SK-N-SH (cell line): ENCODE data around the gene CYB561D2. TPM values are rescaled to one million over a fixed set of nuclear protein-coding genes. Genes with fewer than 3 reads are reported as not detected.
A peak's percentile ranks its signal among the peaks of the same experiment; 100 is the strongest.

ENCODE experiments used
- CTCF ChIA-PET: fragments of 300-600, 350-600 bp; formaldehyde crosslinking; extraction: SDS; loops from one replicate; lab custom pipeline; 2021; lab: Yijun Ruan, JAX
- POLR2A ChIA-PET: fragments of 350-600 bp; sonication (Branson Sonifier 250); formaldehyde crosslinking; extraction: SDS; loops from one replicate; lab custom pipeline; 2020; ENCODE audit warnings: antibody characterized with exemption, inconsistent platforms; lab: Yijun Ruan, JAX
- DNase-seq: peaks from one replicate; pipeline ENCODE4 v3.0.0; 2012
- H2AFZ ChIP-seq: fragments of 200-600 bp; sonication (generic); 2 replicates; pipeline ENCODE4 v1.8.1; 2016; ENCODE audit warnings: antibody characterized with exemption, mild to moderate bottlenecking, low read depth
- H3F3A ChIP-seq: fragments of 200-600 bp; sonication (generic); replicated peaks from 2 replicates; pipeline ENCODE3; 2016; ENCODE audit warnings: antibody characterized with exemption, mild to moderate bottlenecking; ENCODE audit not compliant: insufficient read depth
- H3K27ac ChIP-seq, 2 experiments: fragments of 200-500 bp in 1 of 2; fragments of 200-600 bp in 1 of 2; sonication (Bioruptor generic) in 1 of 2; sonication (generic), shearing (Covaris generic) in 1 of 2; 2 replicates each; pipeline versions ENCODE4 v1.5.1 to v1.6.1; 2014 to 2016; ENCODE audit warnings: low read depth in 2 of 2, inconsistent platforms in 1 of 2, low read length in 1 of 2, mild to moderate bottlenecking in 1 of 2, mixed read lengths in 1 of 2
- H3K27me3 ChIP-seq: fragments of 200-600 bp; sonication (generic), shearing (Covaris generic); 2 replicates; pipeline ENCODE4 v1.6.1; 2016; ENCODE audit warnings: mixed run types; ENCODE audit not compliant: insufficient read depth
- H3K36me3 ChIP-seq, 2 experiments: fragments of 200-500 bp in 1 of 2; fragments of 200-600 bp in 1 of 2; sonication (Bioruptor generic) in 1 of 2; sonication (generic) in 1 of 2; replicated peaks in 1 of 2; 2 replicates each; pipeline versions ENCODE3 to v1.5.1; 2014 to 2016; ENCODE audit warnings: low read length in 1 of 2, mild to moderate bottlenecking in 1 of 2; ENCODE audit not compliant: insufficient read depth in 2 of 2, control insufficient read depth in 1 of 2
- H3K4me1 ChIP-seq, 2 experiments: fragments of 200-500 bp in 1 of 2; fragments of 200-600 bp in 1 of 2; sonication (Bioruptor generic) in 1 of 2; sonication (generic), shearing (Covaris generic) in 1 of 2; 2 replicates each; pipeline versions ENCODE4 v1.5.1 to v1.6.1; 2014 to 2016; ENCODE audit warnings: low read depth in 1 of 2, low read length in 1 of 2, mixed run types in 1 of 2; ENCODE audit not compliant: insufficient read depth in 2 of 2, control insufficient read depth in 1 of 2
- H3K4me2 ChIP-seq: fragments of 200-600 bp; sonication (generic), shearing (Covaris generic); 2 replicates; pipeline ENCODE4 v1.6.1; 2017; ENCODE audit warnings: mixed run types
- H3K4me3 ChIP-seq, 2 experiments: fragments of 200-500 bp in 1 of 2; fragments of 200-600 bp in 1 of 2; sonication (Bioruptor generic) in 1 of 2; sonication (generic), shearing (Covaris generic) in 1 of 2; 2 replicates each; pipeline versions ENCODE4 v1.5.1 to v1.8.1; 2014 to 2016; ENCODE audit warnings: low read depth in 2 of 2, inconsistent platforms in 1 of 2, low read length in 1 of 2, mild to moderate bottlenecking in 1 of 2, mixed read lengths in 1 of 2, moderate library complexity in 1 of 2
- H3K79me2 ChIP-seq: fragments of 200-600 bp; sonication (generic); 2 replicates; pipeline ENCODE4 v1.8.1; 2017; ENCODE audit warnings: mild to moderate bottlenecking; ENCODE audit not compliant: insufficient read depth
- H3K9ac ChIP-seq: fragments of 200-600 bp; sonication (generic); 2 replicates; pipeline ENCODE4 v1.6.1; 2017; ENCODE audit warnings: mixed run types
- H3K9me2 ChIP-seq: fragments of 200-600 bp; sonication (generic); 2 replicates; pipeline ENCODE4 v1.6.1; 2017; ENCODE audit warnings: mixed run types
- H3K9me3 ChIP-seq: fragments of 200-600 bp; sonication (generic); 2 replicates; pipeline ENCODE4 v1.6.1; 2017; ENCODE audit warnings: mixed run types, mild to moderate bottlenecking, moderate library complexity
- H4K20me1 ChIP-seq: fragments of 200-600 bp; sonication (generic); 2 replicates; pipeline ENCODE4 v1.6.1; 2017; ENCODE audit warnings: mild to moderate bottlenecking, mixed run types; ENCODE audit not compliant: insufficient read depth
- CHD2 ChIP-seq: fragments of 150-350 bp; IDR thresholded peaks from 2 replicates; pipeline ENCODE4 v1.6.1; 2018; ENCODE audit warnings: low read length; ENCODE audit not compliant: partially characterized antibody
- CTCF ChIP-seq: fragments of 200-600 bp; sonication (generic); IDR thresholded peaks from 2 replicates; pipeline ENCODE4 v1.6.1; 2017; ENCODE audit warnings: antibody characterized with exemption, mild to moderate bottlenecking, moderate library complexity
- EZH2phosphoT487 ChIP-seq: fragments of 200-600 bp; sonication (generic); IDR thresholded peaks from 2 replicates; pipeline ENCODE4 v1.6.1; 2017; ENCODE audit warnings: low read depth, mixed run types, mild to moderate bottlenecking, antibody characterized with exemption, moderate library complexity, borderline replicate concordance
- FOSL2 ChIP-seq: IDR thresholded peaks from 2 replicates; pipeline ENCODE4 v1.4.0; 2012; ENCODE audit warnings: low read depth, mild to moderate bottlenecking, moderate library complexity, borderline replicate concordance
- FOXJ3 ChIP-seq: sonication (generic); formaldehyde crosslinking; IDR thresholded peaks from 2 replicates; pipeline ENCODE4 v1.5.1; 2020; ENCODE audit warnings: mild to moderate bottlenecking, missing genetic modification reagents
- FOXM1 ChIP-seq: IDR thresholded peaks from 2 replicates; pipeline ENCODE4 v1.4.0; 2012; ENCODE audit warnings: low read depth, mild to moderate bottlenecking
- GABPA ChIP-seq: IDR thresholded peaks from 2 replicates; pipeline ENCODE4 v1.4.0; 2012; ENCODE audit warnings: low read depth, mild to moderate bottlenecking
- GATA2 ChIP-seq: sonication (generic); formaldehyde crosslinking; IDR thresholded peaks from 2 replicates; pipeline ENCODE4 v1.5.0; 2020; ENCODE audit warnings: mild to moderate bottlenecking, missing genetic modification reagents
- IRF3 ChIP-seq: fragments of 150-350 bp; IDR thresholded peaks from 2 replicates; pipeline ENCODE4 v1.6.1; 2016; ENCODE audit warnings: mild to moderate bottlenecking, low read depth, low read length
- JUND ChIP-seq: IDR thresholded peaks from 2 replicates; pipeline ENCODE4 v1.4.0; 2012
- MXI1 ChIP-seq: IDR thresholded peaks from 2 replicates; pipeline ENCODE4 v1.6.1; 2012; ENCODE audit warnings: mild to moderate bottlenecking, low read depth, low read length, improper control_type of control experiment
- NFIC ChIP-seq: IDR thresholded peaks from 2 replicates; pipeline ENCODE4 v1.4.0; 2012; ENCODE audit warnings: borderline replicate concordance
- NRF1 ChIP-seq: IDR thresholded peaks from 2 replicates; pipeline ENCODE4 v1.6.1; 2012; ENCODE audit warnings: low read depth, mild to moderate bottlenecking, low read length
- PBX3 ChIP-seq: IDR thresholded peaks from 2 replicates; pipeline ENCODE4; 2012
- POLR2AphosphoS5 ChIP-seq: IDR thresholded peaks from 2 replicates; pipeline ENCODE4 v1.6.1; 2012; ENCODE audit warnings: low read depth, low read length
- RCOR1 ChIP-seq: fragments of 150-350 bp; IDR thresholded peaks from 2 replicates; pipeline ENCODE4 v1.6.1; 2017; ENCODE audit warnings: antibody characterized with exemption, low read length
- RFX5 ChIP-seq: IDR thresholded peaks from 2 replicates; pipeline ENCODE4 v1.6.1; 2012; ENCODE audit warnings: mild to moderate bottlenecking, improper control_type of control experiment, low read length
- RXRA ChIP-seq: IDR thresholded peaks from 2 replicates; pipeline ENCODE4 v1.4.0; 2012; ENCODE audit warnings: low read depth, mild to moderate bottlenecking, borderline replicate concordance
- SIN3A ChIP-seq: IDR thresholded peaks from 2 replicates; pipeline ENCODE4 v1.6.1; 2012; ENCODE audit warnings: low read depth, mild to moderate bottlenecking, low read length, moderate library complexity, borderline replicate concordance
- SMC3 ChIP-seq: IDR thresholded peaks from 2 replicates; pipeline ENCODE4 v1.6.1; 2012; ENCODE audit warnings: low read depth, low read length, improper control_type of control experiment
- TAF1 ChIP-seq: IDR thresholded peaks from 2 replicates; pipeline ENCODE4 v1.6.1; 2012; ENCODE audit warnings: low read depth, mild to moderate bottlenecking, low read length, moderate library complexity, borderline replicate concordance
- TCF12 ChIP-seq: IDR thresholded peaks from 2 replicates; pipeline ENCODE4 v1.4.0; 2012
- TEAD4 ChIP-seq: IDR thresholded peaks from 2 replicates; pipeline ENCODE4 v1.4.0; 2012; ENCODE audit warnings: mild to moderate bottlenecking, borderline replicate concordance; ENCODE audit not compliant: insufficient read depth
- YY1 ChIP-seq: IDR thresholded peaks from 2 replicates; pipeline ENCODE4 v1.4.0; 2012; ENCODE audit warnings: low read depth, mild to moderate bottlenecking
- ZBTB33 ChIP-seq: IDR thresholded peaks from 2 replicates; pipeline ENCODE4 v1.4.0; 2012; ENCODE audit warnings: low read depth, borderline replicate concordance
- WGBS: methylation state at CpG from one replicate; pipeline ENCODE4 v1.1.6; 2017; ENCODE audit warnings: low lambda C conversion rate; 5-methylcytosine and 5-hydroxymethylcytosine counted together
- polyA plus RNA-seq, 3 experiments: library from polyadenylated mRNA; depleted of rRNA; stranded (reverse); fragments of >200 nt; gene quantifications; 2 replicates each; pipeline ENCODE4 v1.2.3, GENCODE V29; 2012
- TF ChIP-seq, protein P1 (sequence below): fragments of 150-350 bp; IDR thresholded peaks from 2 replicates; pipeline ENCODE4 v1.6.1; 2017; ENCODE audit warnings: antibody characterized with exemption, low read length, low read depth, borderline replicate concordance

CYB561D2 gene
- polyA plus RNA-seq, 1 of the 3 experiments (the other 2 are of a cell fraction): 40.7 TPM

GRCh38 chr3:50388016-50388719 lies 37.5 kb downstream of the CYB561D2 start:
- Histone ChIP-seq H3K27me3 (no peaks in the 10 kb centered on the region), H3K9me3 (no peaks in the 10 kb centered on the region), H3K4me3 (no peak overlapping the region), H3F3A (no peaks in the 10 kb centered on the region), H3K79me2 (no peaks in the 10 kb centered on the region), H3K27ac (peak overlapping the region in 1 of 2 experiments; percentile 100; a peak in 2 of 4 replicates), H3K9me2 (no peaks in the 10 kb centered on the region), H4K20me1 (no peaks in the 10 kb centered on the region), H3K9ac (no peak overlapping the region), H3K36me3 (no peaks in the 10 kb centered on the region), H3K4me1 (peaks cover 0 to 99% of the 10 kb centered on the region in 2 experiments; a peak in 2 of 4 replicates), H3K4me2 (no peak overlapping the region), H2AFZ (no peak overlapping the region)
- 43% methylated on average over 13 of the region's 25 CpGs for WGBS
- peak; percentile 89 for DNase-seq
- ChIA-PET POLR2A (interaction anchor here (1.2 to 4.8 kb wide), 3 partner anchors 19 to 43 kb away, joined by 4 to 25 read pairs (median 8); partner anchors contain the start of genes CYB561D2 and NPRL2), CTCF (interaction anchor here (0.7 to 11.5 kb wide), 20 partner anchors 8 to 181 kb away, joined by 3 to 128 read pairs (median 10); partner anchors contain the start of genes CYB561D2, HEMK1, NPRL2 and TMEM115)
- TF ChIP-seq RFX5: no peak
- 0 out of 2 replicates have a peak, but pooled peaks have one; percentile 3 for TF ChIP-seq MXI1
- TF ChIP-seq CHD2: no peak
- TF ChIP-seq TAF1: no peak
- TF ChIP-seq GABPA: no peak
- TF ChIP-seq, protein P1, sequence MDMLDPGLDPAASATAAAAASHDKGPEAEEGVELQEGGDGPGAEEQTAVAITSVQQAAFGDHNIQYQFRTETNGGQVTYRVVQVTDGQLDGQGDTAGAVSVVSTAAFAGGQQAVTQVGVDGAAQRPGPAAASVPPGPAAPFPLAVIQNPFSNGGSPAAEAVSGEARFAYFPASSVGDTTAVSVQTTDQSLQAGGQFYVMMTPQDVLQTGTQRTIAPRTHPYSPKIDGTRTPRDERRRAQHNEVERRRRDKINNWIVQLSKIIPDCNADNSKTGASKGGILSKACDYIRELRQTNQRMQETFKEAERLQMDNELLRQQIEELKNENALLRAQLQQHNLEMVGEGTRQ: no peak
- 0 out of 2 replicates have a peak, but pooled peaks have one; percentile 2 for TF ChIP-seq FOXJ3 (CRISPR knock-in tag)
- no peak for TF ChIP-seq FOXM1
- TF ChIP-seq FOSL2: no peak
- TF ChIP-seq SIN3A: no peak
- TF ChIP-seq EZH2phosphoT487: no peak
- TF ChIP-seq TEAD4: no peak
- TF ChIP-seq RCOR1: no peak; the same call in 1 of the 2 replicates
- no peak for TF ChIP-seq YY1
- TF ChIP-seq JUND: no peak
- TF ChIP-seq GATA2: peak; percentile 55
- peak; percentile 46 for TF ChIP-seq CTCF
- no peak for TF ChIP-seq IRF3
- TF ChIP-seq POLR2AphosphoS5: no peak
- TF ChIP-seq NRF1: no peak
- TF ChIP-seq ZBTB33: no peak
- TF ChIP-seq RXRA: no peak
- TF ChIP-seq TCF12: no peak
- peak; percentile 62 for TF ChIP-seq SMC3
- no peak for TF ChIP-seq PBX3
- no peak for TF ChIP-seq NFIC
